ENCODE measurements around the gene RORB. TPM values are rescaled to one million over a fixed set of nuclear protein-coding genes. Genes with fewer than 3 reads are reported as not detected.

Gene RORB
- total RNA-seq, 4 donors from 2014 or later, result under 0.01 to 0.66 (median 0.49) TPM

DNA sequence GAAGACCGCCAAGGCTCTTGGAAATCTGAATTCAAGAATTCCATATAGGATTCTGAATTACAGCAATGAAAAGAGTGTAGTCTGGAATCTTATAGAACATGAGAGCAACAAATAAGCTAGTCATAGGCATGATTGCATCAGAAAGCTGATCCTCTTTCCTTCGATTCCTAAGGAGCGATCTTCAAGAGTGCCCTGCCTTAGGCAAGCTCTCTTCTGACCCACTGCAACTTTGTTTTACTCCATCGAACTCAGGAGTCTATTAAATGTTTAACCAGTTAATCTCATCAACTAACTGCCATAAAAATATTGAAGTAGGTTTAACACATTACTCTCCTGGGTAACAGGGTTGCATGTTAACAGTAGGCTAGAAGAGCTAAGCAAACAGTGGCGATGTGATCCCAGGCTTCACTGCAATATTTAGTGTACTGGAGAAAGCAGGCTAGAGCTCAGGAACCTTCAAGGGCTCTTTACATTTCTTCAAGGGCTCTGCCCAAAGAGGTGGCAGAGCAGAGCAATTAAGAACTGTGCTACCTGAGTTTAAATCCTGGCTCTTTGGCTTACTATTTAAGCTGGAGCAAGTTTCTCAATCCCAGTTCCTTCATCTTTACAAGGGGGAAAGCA, 146.3 kb downstream of the RORB start:
- TF ChIP-seq POLR2AphosphoS5 (IDR thresholded peaks at IDR 0.05) (no peak), POLR2A (IDR thresholded peaks at IDR 0.05; ENCODE audit: low read depth) (no peak), EP300 (IDR thresholded peaks at IDR 0.05) (no peak)
- TF ChIP-seq, protein P1, sequence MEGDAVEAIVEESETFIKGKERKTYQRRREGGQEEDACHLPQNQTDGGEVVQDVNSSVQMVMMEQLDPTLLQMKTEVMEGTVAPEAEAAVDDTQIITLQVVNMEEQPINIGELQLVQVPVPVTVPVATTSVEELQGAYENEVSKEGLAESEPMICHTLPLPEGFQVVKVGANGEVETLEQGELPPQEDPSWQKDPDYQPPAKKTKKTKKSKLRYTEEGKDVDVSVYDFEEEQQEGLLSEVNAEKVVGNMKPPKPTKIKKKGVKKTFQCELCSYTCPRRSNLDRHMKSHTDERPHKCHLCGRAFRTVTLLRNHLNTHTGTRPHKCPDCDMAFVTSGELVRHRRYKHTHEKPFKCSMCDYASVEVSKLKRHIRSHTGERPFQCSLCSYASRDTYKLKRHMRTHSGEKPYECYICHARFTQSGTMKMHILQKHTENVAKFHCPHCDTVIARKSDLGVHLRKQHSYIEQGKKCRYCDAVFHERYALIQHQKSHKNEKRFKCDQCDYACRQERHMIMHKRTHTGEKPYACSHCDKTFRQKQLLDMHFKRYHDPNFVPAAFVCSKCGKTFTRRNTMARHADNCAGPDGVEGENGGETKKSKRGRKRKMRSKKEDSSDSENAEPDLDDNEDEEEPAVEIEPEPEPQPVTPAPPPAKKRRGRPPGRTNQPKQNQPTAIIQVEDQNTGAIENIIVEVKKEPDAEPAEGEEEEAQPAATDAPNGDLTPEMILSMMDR (IDR thresholded peaks at IDR 0.05), result no peak
- 81% methylated on average over 5 of the region's 5 CpGs for WGBS
- H3K9me3 ChIP-seq, result no peaks in the 10 kb centered on the region
- H3K4me3 ChIP-seq, result no peak overlapping the region
- intact Hi-C loops (cut with DNase I), result no loop called here
- no peaks in the 10 kb centered on the region for H3K4me1 ChIP-seq
- no peaks in the 10 kb centered on the region for H3K36me3 ChIP-seq
- no peak for DNase-seq (ENCODE audit: extremely low spot score)
- H3K27ac ChIP-seq (replicated peaks in 1 of 4), result no peak overlapping the region
- peaks cover 0 to 5% (median 0%) of the 10 kb centered on the region in 4 donors for H3K27me3 ChIP-seq

DNA sequence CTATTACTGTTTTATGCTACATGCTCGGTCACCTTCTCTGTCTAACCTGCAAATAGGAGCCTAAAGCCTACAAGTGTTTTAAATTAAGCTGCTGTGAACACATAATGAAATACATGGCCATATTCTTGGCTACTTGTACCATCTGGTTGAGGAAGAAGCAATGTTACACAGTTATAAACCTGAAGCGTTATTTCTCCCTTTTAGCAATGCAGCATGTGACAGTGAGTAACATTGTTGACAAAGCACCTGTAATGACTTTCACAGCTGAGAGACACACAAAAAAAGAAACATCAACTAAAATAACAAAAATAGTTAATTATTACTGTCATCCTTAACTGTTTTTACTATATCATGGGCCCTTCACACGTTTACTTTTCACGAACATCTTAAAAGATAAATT, 146.9 kb downstream of the RORB start:
- Histone ChIP-seq H3K9me3 (no peaks in the 10 kb centered on the region), H3K4me1 (no peaks in the 10 kb centered on the region), H3K36me3 (no peaks in the 10 kb centered on the region), H3K4me3 (no peak overlapping the region), H3K27me3 (peaks cover 0 to 5% (median 0%) of the 10 kb centered on the region in 4 donors), H3K27ac (replicated peaks in 1 of 4) (no peak overlapping the region)
- 79% methylated on average over 4 of the region's 4 CpGs for WGBS
- intact Hi-C loops (cut with DNase I), result no loop called here
- no peak for TF ChIP-seq POLR2AphosphoS5 (IDR thresholded peaks at IDR 0.05)
- DNase-seq (ENCODE audit: extremely low spot score), result no peak

DNA sequence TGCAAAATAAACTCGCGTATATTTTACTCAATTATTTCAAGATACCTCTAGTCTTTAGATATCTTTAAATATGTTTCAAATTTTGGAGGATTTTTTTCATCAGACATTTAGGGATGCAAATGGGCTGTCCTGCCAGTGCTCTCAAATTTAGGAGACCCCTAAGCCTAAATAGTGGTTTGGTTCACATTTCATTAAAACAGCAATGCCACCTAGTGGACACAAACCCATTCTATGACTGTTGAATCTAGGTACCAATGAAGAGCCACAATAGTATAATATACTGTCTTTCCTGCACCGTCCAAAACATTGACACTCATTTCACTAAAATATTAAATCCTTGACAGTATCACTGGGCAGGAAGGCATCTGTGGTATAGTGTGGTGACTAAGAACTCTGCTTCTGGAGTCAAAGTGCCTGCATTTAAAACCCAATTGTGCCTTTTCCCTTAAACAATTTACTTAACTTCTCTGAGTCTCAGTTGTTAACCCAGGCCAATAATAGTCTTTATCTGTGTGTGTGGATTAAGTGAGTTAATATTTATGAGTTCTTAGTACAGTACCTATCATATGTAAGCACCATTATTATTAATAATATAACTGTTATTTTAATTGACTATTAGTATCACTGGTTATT, 148.0 kb downstream of the RORB start:
- no peak overlapping the region for H3K27ac ChIP-seq (replicated peaks in 1 of 4)
- 65% methylated on average over 3 of the region's 3 CpGs for WGBS
- intact Hi-C loops (cut with DNase I), result no loop called here
- TF ChIP-seq, protein P1 (IDR thresholded peaks at IDR 0.05), result peak in 2 of 3 experiments; percentile 8 to 24
- TF ChIP-seq EP300 (IDR thresholded peaks at IDR 0.05), result no peak
- no peak overlapping the region for H3K4me3 ChIP-seq
- H3K9me3 ChIP-seq, result no peaks in the 10 kb centered on the region
- H3K27me3 ChIP-seq, result peaks cover 0 to 5% (median 0%) of the 10 kb centered on the region in 4 donors
- no peaks in the 10 kb centered on the region for H3K36me3 ChIP-seq
- no peaks in the 10 kb centered on the region for H3K4me1 ChIP-seq
- DNase-seq (ENCODE audit: extremely low spot score), result no peak

DNA sequence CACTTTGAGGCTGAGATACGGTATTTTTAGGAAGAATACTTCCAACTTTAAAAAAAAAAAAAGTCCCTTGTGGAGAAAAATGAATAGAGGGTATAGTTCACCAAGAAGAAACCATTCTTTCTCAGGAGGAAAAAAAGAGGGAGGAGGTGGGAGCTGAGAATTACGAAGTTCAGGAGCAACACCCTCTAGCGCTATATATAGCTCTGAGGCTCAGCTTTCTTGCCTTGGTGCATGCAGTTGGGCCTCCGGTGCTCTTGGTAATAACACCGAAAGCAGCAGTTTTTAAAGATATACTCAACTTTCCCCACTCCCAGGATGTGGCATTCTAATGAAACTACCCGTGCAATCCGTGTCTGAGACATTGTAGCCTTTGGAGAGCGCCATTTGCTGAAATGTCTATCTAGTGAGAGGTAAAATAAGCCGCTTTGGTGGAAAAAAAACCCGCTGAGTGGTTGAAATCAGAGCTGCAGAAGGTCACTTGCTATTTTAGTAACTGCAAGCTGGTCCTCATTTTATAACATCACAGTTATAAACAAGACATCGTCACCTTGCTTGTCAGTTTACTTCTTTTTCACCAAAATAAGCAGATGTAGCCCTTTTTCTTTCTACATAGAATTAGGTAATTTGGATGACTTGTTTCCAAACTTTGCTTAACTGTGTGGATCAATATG, 156.4 kb downstream of the RORB start:
- intact Hi-C loops (cut with DNase I), result no loop called here
- H3K27ac ChIP-seq (replicated peaks in 1 of 4), result no peak overlapping the region
- TF ChIP-seq POLR2A (IDR thresholded peaks at IDR 0.05; ENCODE audit: low read depth) (no peak), POLR2AphosphoS5 (IDR thresholded peaks at IDR 0.05) (no peak), EP300 (IDR thresholded peaks at IDR 0.05) (no peak)
- TF ChIP-seq, protein P1 (IDR thresholded peaks at IDR 0.05), result no peak

DNA sequence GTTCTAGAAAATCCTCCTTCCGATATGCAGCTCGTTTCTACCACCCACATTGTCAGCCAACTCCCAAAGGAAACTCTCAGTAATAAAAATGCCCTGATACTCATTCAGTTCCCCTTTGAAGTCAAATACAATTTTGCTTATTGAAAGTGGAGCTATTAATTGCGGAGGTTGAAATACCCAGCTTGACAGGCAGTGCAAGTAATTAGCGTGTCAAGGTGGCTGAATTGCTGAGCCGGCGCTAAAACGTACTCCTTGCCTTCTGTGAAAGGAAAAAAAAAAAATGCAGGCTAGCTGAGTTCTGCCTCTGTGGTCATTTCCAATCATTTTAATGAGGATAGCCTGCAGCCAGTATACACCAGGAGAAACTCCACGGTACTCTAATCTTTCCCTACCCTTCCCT, 165.5 kb downstream of the RORB start:
- no peaks in the 10 kb centered on the region for H3K9me3 ChIP-seq
- H3K27ac ChIP-seq (replicated peaks in 1 of 4), result no peak overlapping the region
- TF ChIP-seq POLR2AphosphoS5 (IDR thresholded peaks at IDR 0.05), result no peak
- TF ChIP-seq, protein P1 (IDR thresholded peaks at IDR 0.05), result no peak
- H3K4me1 ChIP-seq, result no peaks in the 10 kb centered on the region
- H3K36me3 ChIP-seq, result no peaks in the 10 kb centered on the region
- intact Hi-C loops (cut with DNase I), result no loop called here
- H3K4me3 ChIP-seq, result no peak overlapping the region
- H3K27me3 ChIP-seq, result no peaks in the 10 kb centered on the region
- DNase-seq (ENCODE audit: extremely low spot score), result no peak
- 83% methylated on average over 8 of the region's 8 CpGs for WGBS

More for the DNA sequence above, 156.4 kb downstream of the RORB start:
- WGBS, result 49% methylated on average over 11 of the region's 11 CpGs
- Histone ChIP-seq H3K4me3 (no peak overlapping the region), H3K4me1 (no peaks in the 10 kb centered on the region), H3K9me3 (no peaks in the 10 kb centered on the region), H3K27me3 (no peaks in the 10 kb centered on the region), H3K36me3 (no peaks in the 10 kb centered on the region)
- DNase-seq (ENCODE audit: extremely low spot score), result no peak
